Lower leg skin (tissue), 3 donors: ENCODE measurements around the gene TERT.
"Not testable (repeated sequence)": the region's sequence is repeated elsewhere in the genome, so short reads cannot be mapped to it uniquely, and the experiment has no call there.

Experiments used
- CTCF ChIP-seq, 3 donors: fragments of 450-650 bp; IDR thresholded peaks; one replicate each; pipeline ENCODE4 v1.5.1; 2016; ENCODE audit warnings: antibody characterized with exemption in 3 of 3, mild to moderate bottlenecking in 3 of 3, moderate library complexity in 2 of 3
- POLR2A ChIP-seq, 2 donors: fragments of 450-650 bp; IDR thresholded peaks; one replicate each; pipeline ENCODE4 v1.6.1; 2016 to 2017; ENCODE audit warnings: antibody characterized with exemption in 2 of 2, mild to moderate bottlenecking in 1 of 2, moderate library complexity in 1 of 2

- not testable (repeated sequence) for TF ChIP-seq CTCF, POLR2A (IDR thresholded peaks at IDR 0.05)
Observed at GRCh38 chr5:1326901-1327756, 32.3 kb upstream of the TERT start.
